A673 (cell line): ENCODE measurements around the gene CACNA2D3.

Source experiments
- EZH2 ChIP-seq: fragments of 200-600 bp; sonication (generic); IDR thresholded peaks from 2 replicates; pipeline ENCODE4 v1.6.1; 2017; ENCODE audit warnings: borderline replicate concordance, low read depth, mild to moderate bottlenecking, mixed read lengths, antibody characterized with exemption, low read length; ENCODE audit not compliant: poor library complexity, severe bottlenecking
- TF ChIP-seq, protein P1 (sequence below): fragments of 300-800, 200-600 bp; sonication (generic); conservative IDR thresholded peaks from 2 replicates; pipeline ENCODE4 v1.5.1; 2017; ENCODE audit warnings: low read depth, mild to moderate bottlenecking, antibody characterized with exemption, low read length, moderate library complexity, mixed read lengths

DNA sequence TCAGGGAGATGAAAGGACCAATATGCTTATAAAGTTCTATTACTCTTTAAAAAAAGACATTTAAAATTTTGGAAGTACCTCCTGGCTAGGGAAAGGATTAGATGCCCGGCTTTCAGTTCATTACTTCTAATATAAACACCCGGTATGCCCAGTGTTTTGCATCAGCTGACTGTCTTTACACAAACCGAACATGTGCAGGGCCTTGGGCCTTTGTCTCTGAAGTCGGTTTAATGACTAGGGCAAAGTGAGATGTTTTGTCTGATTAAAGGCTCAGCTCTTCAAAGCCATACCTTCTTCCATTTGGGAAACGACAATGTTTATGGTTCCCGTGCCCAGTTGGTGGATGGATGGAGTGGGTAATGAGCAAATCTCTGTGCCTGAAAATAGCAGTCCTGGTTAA lies 984.8 kb downstream of the CACNA2D3 start:
- TF ChIP-seq, protein P1, sequence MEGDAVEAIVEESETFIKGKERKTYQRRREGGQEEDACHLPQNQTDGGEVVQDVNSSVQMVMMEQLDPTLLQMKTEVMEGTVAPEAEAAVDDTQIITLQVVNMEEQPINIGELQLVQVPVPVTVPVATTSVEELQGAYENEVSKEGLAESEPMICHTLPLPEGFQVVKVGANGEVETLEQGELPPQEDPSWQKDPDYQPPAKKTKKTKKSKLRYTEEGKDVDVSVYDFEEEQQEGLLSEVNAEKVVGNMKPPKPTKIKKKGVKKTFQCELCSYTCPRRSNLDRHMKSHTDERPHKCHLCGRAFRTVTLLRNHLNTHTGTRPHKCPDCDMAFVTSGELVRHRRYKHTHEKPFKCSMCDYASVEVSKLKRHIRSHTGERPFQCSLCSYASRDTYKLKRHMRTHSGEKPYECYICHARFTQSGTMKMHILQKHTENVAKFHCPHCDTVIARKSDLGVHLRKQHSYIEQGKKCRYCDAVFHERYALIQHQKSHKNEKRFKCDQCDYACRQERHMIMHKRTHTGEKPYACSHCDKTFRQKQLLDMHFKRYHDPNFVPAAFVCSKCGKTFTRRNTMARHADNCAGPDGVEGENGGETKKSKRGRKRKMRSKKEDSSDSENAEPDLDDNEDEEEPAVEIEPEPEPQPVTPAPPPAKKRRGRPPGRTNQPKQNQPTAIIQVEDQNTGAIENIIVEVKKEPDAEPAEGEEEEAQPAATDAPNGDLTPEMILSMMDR, result no peak
- no peak for TF ChIP-seq EZH2
